HepG2 (cell line): ENCODE measurements around the gene IGFBP6. TPM values are rescaled to one million over a fixed set of nuclear protein-coding genes. Genes with fewer than 3 reads are reported as not detected.

Experiments used
- AGO1 ChIP-seq: fragments of 200-400 bp; formaldehyde crosslinking; IDR thresholded peaks from 2 replicates; pipeline ENCODE4 v1.6.1; 2017; ENCODE audit warnings: mild to moderate bottlenecking, low read depth, low read length, moderate library complexity; ENCODE audit not compliant: poor library complexity, severe bottlenecking
- BCLAF1 ChIP-seq: fragments of 450-650 bp; IDR thresholded peaks from 2 replicates; pipeline ENCODE4 v1.6.1; 2017; ENCODE audit warnings: mild to moderate bottlenecking
- ETV5 ChIP-seq: IDR thresholded peaks from 2 replicates; pipeline ENCODE4 v1.6.1; 2018; ENCODE audit warnings: missing biosample characterization, missing genetic modification reagents, inconsistent platforms, borderline replicate concordance
- KMT2A ChIP-seq: sonication (generic); formaldehyde crosslinking; IDR thresholded peaks from 2 replicates; pipeline ENCODE4 v1.4.0; 2020; ENCODE audit warnings: missing genetic modification reagents
- MTF2 ChIP-seq: sonication (generic); formaldehyde crosslinking; IDR thresholded peaks from 2 replicates; pipeline ENCODE4 v1.5.0; 2020; ENCODE audit warnings: missing genetic modification reagents, borderline replicate concordance
- MXD3 ChIP-seq: IDR thresholded peaks from 2 replicates; pipeline ENCODE4 v1.6.1; 2016; ENCODE audit warnings: mild to moderate bottlenecking, missing biosample characterization, missing genetic modification reagents
- PCBP2 ChIP-seq: fragments of 200-400 bp; formaldehyde crosslinking; optimal IDR thresholded peaks from 2 replicates; pipeline ENCODE3; 2018; ENCODE audit warnings: low read length, low read depth; ENCODE audit not compliant: poor library complexity, severe bottlenecking
- SYNCRIP ChIP-seq: fragments of 200-400 bp; formaldehyde crosslinking; IDR thresholded peaks from 2 replicates; pipeline ENCODE4 v1.6.1; 2018; ENCODE audit warnings: mild to moderate bottlenecking, low read depth, low read length; ENCODE audit not compliant: insufficient read depth
- ZBTB7A ChIP-seq: sonication (generic); formaldehyde crosslinking; IDR thresholded peaks from 2 replicates; pipeline ENCODE4 v1.8.0; 2022; ENCODE audit warnings: mild to moderate bottlenecking, missing genetic modification reagents
- ZBTB7B ChIP-seq: sonication (generic); formaldehyde crosslinking; IDR thresholded peaks from 2 replicates; pipeline ENCODE4 v1.4.0; 2020; ENCODE audit warnings: missing genetic modification reagents
- ZFP90 ChIP-seq: sonication (generic); formaldehyde crosslinking; IDR thresholded peaks from 2 replicates; pipeline ENCODE4 v1.8.0; 2022; ENCODE audit warnings: missing genetic modification reagents, mild to moderate bottlenecking, inconsistent platforms, borderline replicate concordance
- ZNF747 ChIP-seq: sonication (generic); formaldehyde crosslinking; IDR thresholded peaks from 2 replicates; pipeline ENCODE4 v1.8.1; 2023; ENCODE audit warnings: missing genetic modification reagents, mild to moderate bottlenecking, borderline replicate concordance
- ZNF777 ChIP-seq: sonication (generic); formaldehyde crosslinking; IDR thresholded peaks from 2 replicates; pipeline ENCODE4 v1.4.0; 2020; ENCODE audit warnings: missing genetic modification reagents
- ZNF839 ChIP-seq: sonication (generic); formaldehyde crosslinking; IDR thresholded peaks from 2 replicates; pipeline ENCODE4 v1.4.0; 2020; ENCODE audit warnings: missing genetic modification reagents, mild to moderate bottlenecking, borderline replicate concordance
- ZSCAN25 ChIP-seq: sonication (generic); formaldehyde crosslinking; IDR thresholded peaks from 2 replicates; pipeline ENCODE4 v1.8.0; 2022; ENCODE audit warnings: mild to moderate bottlenecking, missing genetic modification reagents
- polyA plus RNA-seq, 8 experiments: library from polyadenylated mRNA; depleted of rRNA in 3 of 8; stranded (reverse) in 7 of 8; unstranded in 1 of 8; fragments of >200 nt; fragmentation: Illumina TruSeq in 4 of 8; extraction: Trizol in 4 of 8; gene quantifications; 2 replicates each; pipeline versions ENCODE4 v1.2.1 to v1.2.3, GENCODE V29; 2011 to 2016; ENCODE audit warnings: low read depth in 4 of 8, missing spikeins in 1 of 8, mixed read lengths in 1 of 8; ENCODE audit not compliant: insufficient read depth in 1 of 8
- total RNA-seq, 5 experiments: library from RNA; depleted of rRNA; stranded (reverse); fragments of >200 nt; fragmentation: Illumina TruSeq; extraction: Trizol; gene quantifications; 2 replicates each; pipeline ENCODE4 v1.2.3, GENCODE V29; 2016; ENCODE audit warnings: low read depth in 1 of 5
- TF ChIP-seq, protein P1 (sequence below): sonication (generic); formaldehyde crosslinking; IDR thresholded peaks from 2 replicates; pipeline ENCODE4 v1.9.0; 2021; ENCODE audit warnings: missing genetic modification reagents, borderline replicate concordance
- TF ChIP-seq, protein P2 (sequence below): sonication (generic); formaldehyde crosslinking; IDR thresholded peaks from 2 replicates; pipeline ENCODE4 v1.8.0; 2023; ENCODE audit warnings: mild to moderate bottlenecking, missing genetic modification reagents
- TF ChIP-seq, protein P3 (sequence below): sonication (generic); formaldehyde crosslinking; IDR thresholded peaks from 2 replicates; pipeline ENCODE4 v1.5.0; 2020; ENCODE audit warnings: mild to moderate bottlenecking, missing genetic modification reagents

Gene IGFBP6
- total and polyA plus RNA-seq, 2 of the 13 experiments (the other 11 are each of a cell fraction or from before 2014, with no cell fraction given) = 3.9 to 25.2 TPM

- TF ChIP-seq, protein P1, sequence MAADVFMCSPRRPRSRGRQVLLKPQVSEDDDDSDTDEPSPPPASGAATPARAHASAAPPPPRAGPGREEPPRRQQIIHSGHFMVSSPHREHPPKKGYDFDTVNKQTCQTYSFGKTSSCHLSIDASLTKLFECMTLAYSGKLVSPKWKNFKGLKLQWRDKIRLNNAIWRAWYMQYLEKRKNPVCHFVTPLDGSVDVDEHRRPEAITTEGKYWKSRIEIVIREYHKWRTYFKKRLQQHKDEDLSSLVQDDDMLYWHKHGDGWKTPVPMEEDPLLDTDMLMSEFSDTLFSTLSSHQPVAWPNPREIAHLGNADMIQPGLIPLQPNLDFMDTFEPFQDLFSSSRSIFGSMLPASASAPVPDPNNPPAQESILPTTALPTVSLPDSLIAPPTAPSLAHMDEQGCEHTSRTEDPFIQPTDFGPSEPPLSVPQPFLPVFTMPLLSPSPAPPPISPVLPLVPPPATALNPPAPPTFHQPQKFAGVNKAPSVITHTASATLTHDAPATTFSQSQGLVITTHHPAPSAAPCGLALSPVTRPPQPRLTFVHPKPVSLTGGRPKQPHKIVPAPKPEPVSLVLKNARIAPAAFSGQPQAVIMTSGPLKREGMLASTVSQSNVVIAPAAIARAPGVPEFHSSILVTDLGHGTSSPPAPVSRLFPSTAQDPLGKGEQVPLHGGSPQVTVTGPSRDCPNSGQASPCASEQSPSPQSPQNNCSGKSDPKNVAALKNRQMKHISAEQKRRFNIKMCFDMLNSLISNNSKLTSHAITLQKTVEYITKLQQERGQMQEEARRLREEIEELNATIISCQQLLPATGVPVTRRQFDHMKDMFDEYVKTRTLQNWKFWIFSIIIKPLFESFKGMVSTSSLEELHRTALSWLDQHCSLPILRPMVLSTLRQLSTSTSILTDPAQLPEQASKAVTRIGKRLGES (CRISPR knock-in tag) = no peak
- peak; percentile 52; the same call in 1 of the 2 replicates for TF ChIP-seq ZNF777
- no peak for TF ChIP-seq AGO1
- TF ChIP-seq SYNCRIP = no peak
- TF ChIP-seq ZNF839 = 0 out of 2 replicates have a peak, but pooled peaks have one; percentile 55
- TF ChIP-seq ZSCAN25 (CRISPR knock-in tag) = no peak
- TF ChIP-seq MTF2 (CRISPR knock-in tag) = no peak; the same call in 1 of the 2 replicates
- no peak for TF ChIP-seq KMT2A (CRISPR knock-in tag)
- TF ChIP-seq, protein P2, sequence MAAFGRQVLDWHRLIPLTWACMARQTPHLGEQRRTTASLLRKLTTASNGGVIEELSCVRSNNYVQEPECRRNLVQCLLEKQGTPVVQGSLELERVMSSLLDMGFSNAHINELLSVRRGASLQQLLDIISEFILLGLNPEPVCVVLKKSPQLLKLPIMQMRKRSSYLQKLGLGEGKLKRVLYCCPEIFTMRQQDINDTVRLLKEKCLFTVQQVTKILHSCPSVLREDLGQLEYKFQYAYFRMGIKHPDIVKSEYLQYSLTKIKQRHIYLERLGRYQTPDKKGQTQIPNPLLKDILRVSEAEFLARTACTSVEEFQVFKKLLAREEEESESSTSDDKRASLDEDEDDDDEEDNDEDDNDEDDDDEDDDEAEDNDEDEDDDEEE (CRISPR knock-in tag) = no peak
- TF ChIP-seq ZBTB7A (CRISPR knock-in tag) = peak; percentile 64; the same call in 1 of the 2 replicates
- no peak for TF ChIP-seq PCBP2
- 0 out of 2 replicates have a peak, but pooled peaks have one; percentile 39 for TF ChIP-seq ZNF747 (CRISPR knock-in tag)
- peak; percentile 19; the same call in 1 of the 2 replicates for TF ChIP-seq ZBTB7B (CRISPR knock-in tag)
- no peak; the same call in 1 of the 2 replicates for TF ChIP-seq MXD3
- TF ChIP-seq, protein P3, sequence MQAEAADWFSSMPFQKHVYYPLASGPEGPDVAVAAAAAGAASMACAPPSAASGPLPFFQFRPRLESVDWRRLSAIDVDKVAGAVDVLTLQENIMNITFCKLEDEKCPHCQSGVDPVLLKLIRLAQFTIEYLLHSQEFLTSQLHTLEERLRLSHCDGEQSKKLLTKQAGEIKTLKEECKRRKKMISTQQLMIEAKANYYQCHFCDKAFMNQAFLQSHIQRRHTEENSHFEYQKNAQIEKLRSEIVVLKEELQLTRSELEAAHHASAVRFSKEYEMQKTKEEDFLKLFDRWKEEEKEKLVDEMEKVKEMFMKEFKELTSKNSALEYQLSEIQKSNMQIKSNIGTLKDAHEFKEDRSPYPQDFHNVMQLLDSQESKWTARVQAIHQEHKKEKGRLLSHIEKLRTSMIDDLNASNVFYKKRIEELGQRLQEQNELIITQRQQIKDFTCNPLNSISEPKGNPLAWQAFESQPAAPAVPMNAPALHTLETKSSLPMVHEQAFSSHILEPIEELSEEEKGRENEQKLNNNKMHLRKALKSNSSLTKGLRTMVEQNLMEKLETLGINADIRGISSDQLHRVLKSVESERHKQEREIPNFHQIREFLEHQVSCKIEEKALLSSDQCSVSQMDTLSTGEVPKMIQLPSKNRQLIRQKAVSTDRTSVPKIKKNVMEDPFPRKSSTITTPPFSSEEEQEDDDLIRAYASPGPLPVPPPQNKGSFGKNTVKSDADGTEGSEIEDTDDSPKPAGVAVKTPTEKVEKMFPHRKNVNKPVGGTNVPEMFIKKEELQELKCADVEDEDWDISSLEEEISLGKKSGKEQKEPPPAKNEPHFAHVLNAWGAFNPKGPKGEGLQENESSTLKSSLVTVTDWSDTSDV (CRISPR knock-in tag) = no peak
- no peak; the same call in 1 of the 2 replicates for TF ChIP-seq ZFP90 (CRISPR knock-in tag)
- TF ChIP-seq BCLAF1 = no peak
- TF ChIP-seq ETV5 = peak; percentile 76
Measured at GRCh38 chr12:53097564-53098353, at the start of gene IGFBP6 (continued).
